PC-9 (cell line): ENCODE results near the gene MANBA. TPM values are rescaled to one million over a fixed set of nuclear protein-coding genes. Genes with fewer than 3 reads are reported as not detected.

ENCODE experiments used
- BruUV-seq: library from RNA; stranded (reverse); fragments of 400-500 nt; replicated peaks from 2 replicates; lab custom pipeline; 2021; lab: Mats Ljungman, UMichigan
- CTCF ChIA-PET: fragments of 300-600 bp; sonication (Branson Sonifier 250); formaldehyde crosslinking; loops from one replicate; lab custom pipeline; 2022; ENCODE audit warnings: antibody characterized with exemption; lab: Charles Lee
- POLR2A ChIA-PET: fragments of 300-600 bp; sonication (Branson Sonifier 250); formaldehyde crosslinking; loops from one replicate; lab custom pipeline; 2022; ENCODE audit warnings: antibody characterized with exemption; ENCODE audit not compliant: unreplicated experiment; lab: Charles Lee
- DNase-seq, 2 experiments: peaks; one replicate each; pipeline versions ENCODE4 v3.0.0 to v3.0.0-alpha.2; 2015 to 2022; ENCODE audit warnings: mixed read lengths in 1 of 2
- H2AFZ ChIP-seq: fragments of 200-600 bp; sonication (generic); 2 replicates; pipeline ENCODE4 v1.8.1; 2017; ENCODE audit warnings: antibody characterized with exemption
- H3F3A ChIP-seq: fragments of 200-600 bp; sonication (generic); 2 replicates; pipeline ENCODE4 v1.8.1; 2017; ENCODE audit warnings: antibody characterized with exemption, mild to moderate bottlenecking, low read depth; ENCODE audit not compliant: insufficient read depth
- H3K27ac ChIP-seq: fragments of 200-600 bp; sonication (generic); 2 replicates; pipeline ENCODE4 v1.6.1; 2016; ENCODE audit warnings: mixed run types
- H3K27me3 ChIP-seq: fragments of 200-600 bp; sonication (generic); 2 replicates; pipeline ENCODE4 v1.6.1; 2016; ENCODE audit warnings: low read depth, mixed run types; ENCODE audit not compliant: insufficient read depth
- H3K36me3 ChIP-seq: fragments of 200-600 bp; sonication (generic); 2 replicates; pipeline ENCODE4 v1.6.1; 2016; ENCODE audit warnings: low read depth, mixed run types
- H3K4me1 ChIP-seq: fragments of 200-600 bp; sonication (generic); replicated peaks from 2 replicates; pipeline ENCODE4 v1.6.1; 2016; ENCODE audit warnings: mixed run types; ENCODE audit not compliant: insufficient read depth
- H3K4me2 ChIP-seq: fragments of 200-600 bp; sonication (generic); 2 replicates; pipeline ENCODE4 v1.6.1; 2017; ENCODE audit warnings: mixed run types
- H3K4me3 ChIP-seq: fragments of 200-600 bp; sonication (generic); 2 replicates; pipeline ENCODE4 v1.6.1; 2016; ENCODE audit warnings: mixed run types
- H3K79me2 ChIP-seq: fragments of 200-600 bp; sonication (generic); 2 replicates; pipeline ENCODE4 v1.6.1; 2017; ENCODE audit warnings: low read depth, mixed run types
- H3K9me2 ChIP-seq: fragments of 200-600 bp; sonication (generic); 2 replicates; pipeline ENCODE4 v1.8.1; 2017; ENCODE audit warnings: mild to moderate bottlenecking; ENCODE audit not compliant: insufficient read depth
- H3K9me3 ChIP-seq: fragments of 200-600 bp; sonication (generic); 2 replicates; pipeline ENCODE4 v1.8.1; 2016; ENCODE audit warnings: low read depth; ENCODE audit not compliant: insufficient read depth
- H4K20me1 ChIP-seq: fragments of 200-600 bp; sonication (generic); 2 replicates; pipeline ENCODE4 v1.8.1; 2017; ENCODE audit not compliant: insufficient read depth
- CTCF ChIP-seq: fragments of 200-600 bp; sonication (generic); conservative IDR thresholded peaks from 2 replicates; pipeline ENCODE4 v1.6.1; 2017; ENCODE audit warnings: mixed run types, antibody characterized with exemption, mild to moderate bottlenecking, moderate library complexity
- EZH2 ChIP-seq: fragments of 200-600 bp; sonication (generic); IDR thresholded peaks from 2 replicates; pipeline ENCODE4 v1.8.0; 2017; ENCODE audit warnings: antibody characterized with exemption, low read depth
- intact Hi-C: fragments of 100-400 bp; cut with micrococcal nuclease; formaldehyde crosslinking; loops from one replicate; pipeline ENCODE4 v1.10.0; 2022; ENCODE audit not compliant: unreplicated experiment
- total RNA-seq: library from RNA; stranded (reverse); gene quantifications from 2 replicates; pipeline ENCODE4 v1.2.3, GENCODE V29; 2021

Gene MANBA
- total RNA-seq, 1 experiment from 2014 or later: 11.8 TPM

DNA sequence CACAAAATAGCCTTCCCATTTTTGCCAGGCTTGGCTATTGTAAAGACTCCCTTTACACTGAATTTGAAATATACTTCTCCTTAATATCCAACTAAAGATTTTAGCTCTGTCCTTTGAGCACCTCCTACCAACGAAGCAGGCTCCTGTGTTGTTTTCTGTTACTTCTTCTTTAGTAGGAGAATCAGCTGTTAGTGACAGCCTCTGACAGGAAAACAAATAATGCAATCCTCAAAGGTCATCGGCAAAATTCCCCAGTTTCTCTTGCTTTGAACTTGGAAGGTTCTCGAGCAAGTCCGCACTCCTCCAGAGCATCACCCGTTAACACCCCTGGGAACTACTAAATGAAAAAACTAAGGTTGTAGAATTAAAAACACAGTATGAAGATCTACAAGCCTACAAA lies 66.9 kb downstream of the MANBA start:
- H3K79me2 ChIP-seq: no peaks in the 10 kb centered on the region
- no peaks in the 10 kb centered on the region for H3K9me3 ChIP-seq
- peak overlapping the region; percentile 50 for H3K27ac ChIP-seq
- H3K4me2 ChIP-seq: peak overlapping the region; percentile 36
- H2AFZ ChIP-seq: no peak overlapping the region
- H3K4me1 ChIP-seq: peaks cover 26% of the 10 kb centered on the region
- no peaks in the 10 kb centered on the region for H3K27me3 ChIP-seq
- H3K4me3 ChIP-seq: no peak overlapping the region
- peaks cover 5% of the 10 kb centered on the region; the same call in 1 of the 2 replicates for H3F3A ChIP-seq
- intact Hi-C loops: loop anchor here (2.0 kb wide), 1 partner anchor 245 kb away; no protein-coding TSS in a partner anchor
- ChIA-PET CTCF (no interaction called here), POLR2A (no interaction called here)
- no peak for DNase-seq
- no TSS peak for BruUV-seq
- TF ChIP-seq CTCF: no peak
- no peak for TF ChIP-seq EZH2
- no peaks in the 10 kb centered on the region; the same call in 1 of the 2 replicates for H3K36me3 ChIP-seq
- H4K20me1 ChIP-seq: no peaks in the 10 kb centered on the region
- no peaks in the 10 kb centered on the region for H3K9me2 ChIP-seq

GRCh38 chr4:102693262-102693850 lies 67.4 kb downstream of the MANBA start:
- H3K9me3 ChIP-seq: no peaks in the 10 kb centered on the region
- no peak overlapping the region for H3K4me3 ChIP-seq
- H3K79me2 ChIP-seq: no peaks in the 10 kb centered on the region
- peaks cover 5% of the 10 kb centered on the region; the same call in 1 of the 2 replicates for H3F3A ChIP-seq
- H3K27ac ChIP-seq: peak overlapping the region; percentile 50
- no peaks in the 10 kb centered on the region for H3K9me2 ChIP-seq
- BruUV-seq: no TSS peak
- CTCF ChIA-PET: no interaction called here
- intact Hi-C loops: loop anchor here (2.0 kb wide), 1 partner anchor 245 kb away; no protein-coding TSS in a partner anchor
- POLR2A ChIA-PET: no interaction called here
- peak in 1 of 2 experiments; percentile 79 for DNase-seq
- no peaks in the 10 kb centered on the region; the same call in 1 of the 2 replicates for H3K36me3 ChIP-seq
- no peak overlapping the region for H2AFZ ChIP-seq
- H3K27me3 ChIP-seq: no peaks in the 10 kb centered on the region
- H4K20me1 ChIP-seq: no peaks in the 10 kb centered on the region
- peaks cover 31% of the 10 kb centered on the region for H3K4me1 ChIP-seq
- no peak for TF ChIP-seq EZH2
- no peak for TF ChIP-seq CTCF
- peak overlapping the region; percentile 36 for H3K4me2 ChIP-seq

DNA sequence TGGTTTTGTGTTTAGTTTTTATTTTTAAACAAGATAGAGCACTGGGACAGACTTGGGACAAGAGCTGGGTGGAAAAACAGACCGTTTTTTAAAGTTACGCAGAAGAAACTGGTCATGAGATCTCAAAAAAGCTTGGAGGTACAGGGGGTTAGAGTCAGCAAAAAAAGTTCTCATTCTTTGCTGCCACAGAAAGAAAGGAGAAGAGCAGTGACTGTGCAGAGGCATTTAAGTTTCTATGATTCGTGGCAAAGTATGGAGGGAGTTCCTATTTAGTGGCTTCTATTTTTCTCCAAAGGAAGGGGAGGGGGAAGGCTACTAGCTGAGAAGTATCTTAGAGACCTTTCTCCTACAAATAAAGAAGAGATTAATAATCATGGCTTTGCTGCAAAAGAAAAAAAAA lies 68.3 kb downstream of the MANBA start:
- TF ChIP-seq CTCF: no peak
- no peak for TF ChIP-seq EZH2
- Histone ChIP-seq H3F3A (peaks cover 5% of the 10 kb centered on the region), H3K9me3 (no peaks in the 10 kb centered on the region), H3K79me2 (no peaks in the 10 kb centered on the region), H2AFZ (no peak overlapping the region), H3K27ac (no peak overlapping the region), H3K4me3 (no peak overlapping the region), H3K9me2 (no peaks in the 10 kb centered on the region), H3K36me3 (no peaks in the 10 kb centered on the region; the same call in 1 of the 2 replicates), H3K4me2 (no peak overlapping the region), H3K4me1 (peaks cover 40% of the 10 kb centered on the region), H4K20me1 (no peaks in the 10 kb centered on the region), H3K27me3 (no peaks in the 10 kb centered on the region)
- no TSS peak for BruUV-seq
- DNase-seq: no peak
- POLR2A ChIA-PET: no interaction called here
- CTCF ChIA-PET: no interaction called here
- intact Hi-C loops: loop anchor here (2.0 kb wide), 1 partner anchor 244 kb away; no protein-coding TSS in a partner anchor
